Stimulated activated CD8-positive, alpha-beta memory T cell treated with anti-CD3 and anti-CD28 coated beads, Interleukin-4, amount 100 ng/mL, for 4 hours (primary cell): ENCODE measurements around the gene TNRC6B.
A peak's percentile ranks its signal among the peaks of the same experiment; 100 is the strongest.
"Not testable (repeated sequence)": the region's sequence is repeated elsewhere in the genome, so short reads cannot be mapped to it uniquely, and the experiment has no call there.

ENCODE experiments used
- DNase-seq, 2 donors: peaks; one replicate each; pipeline ENCODE4 v3.0.0-alpha.2; 2020; ENCODE audit warnings: low read depth in 2 of 2, low spot score in 1 of 2

Gene TNRC6B

GRCh38 chr22:40212121-40212520, 34.4 kb downstream of the TNRC6B start:
- no peak for DNase-seq

GRCh38 chr22:40213478-40213877, 35.8 kb downstream of the TNRC6B start:
- no peak for DNase-seq

GRCh38 chr22:40215266-40215665, 37.5 kb downstream of the TNRC6B start:
- no peak for DNase-seq

- DNase-seq: no peak
Observed at GRCh38 chr22:40216041-40216756, 38.5 kb downstream of the TNRC6B start.

GRCh38 chr22:40218152-40218551, 40.4 kb downstream of the TNRC6B start:
- no peak for DNase-seq

- no peak for DNase-seq
Observed at GRCh38 chr22:40218723-40219294, 41.1 kb downstream of the TNRC6B start.

- no peak for DNase-seq
Observed at GRCh38 chr22:40220316-40221054, 42.8 kb downstream of the TNRC6B start.

GRCh38 chr22:40221055-40221414, 43.3 kb downstream of the TNRC6B start:
- DNase-seq: no peak

- not testable (repeated sequence) for DNase-seq
Observed at GRCh38 chr22:40222979-40223378, 45.3 kb downstream of the TNRC6B start.

GRCh38 chr22:40224702-40225101, 47.0 kb downstream of the TNRC6B start:
- DNase-seq: peak in 1 of 2 donors; percentile 39

- DNase-seq: no peak
Observed at GRCh38 chr22:40226620-40227019, 48.9 kb downstream of the TNRC6B start.

GRCh38 chr22:40231618-40232313, 54.0 kb downstream of the TNRC6B start:
- DNase-seq: no peak

- DNase-seq: no peak
Observed at GRCh38 chr22:40232624-40233023, 54.9 kb downstream of the TNRC6B start.

GRCh38 chr22:40233886-40234285, 56.2 kb downstream of the TNRC6B start:
- DNase-seq: no peak

GRCh38 chr22:40234658-40235057, 56.9 kb downstream of the TNRC6B start:
- no peak for DNase-seq

GRCh38 chr22:40235308-40235707, 57.6 kb downstream of the TNRC6B start:
- DNase-seq: no peak

- DNase-seq: no peak
Observed at GRCh38 chr22:40236131-40236665, 58.5 kb downstream of the TNRC6B start.

- no peak for DNase-seq
Observed at GRCh38 chr22:40237241-40237640, 59.5 kb downstream of the TNRC6B start.

- DNase-seq: no peak
Observed at GRCh38 chr22:40237788-40238424, 60.2 kb downstream of the TNRC6B start.

GRCh38 chr22:40238425-40239344, 61.0 kb downstream of the TNRC6B start:
- DNase-seq: no peak
